H1 (cell line): ENCODE data around the gene ADTRP. TPM values are rescaled to one million over a fixed set of nuclear protein-coding genes. Genes with fewer than 3 reads are reported as not detected.

Source experiments
- polyA plus RNA-seq, 7 experiments: library from polyadenylated mRNA; depleted of rRNA in 3 of 7; stranded (reverse) in 5 of 7; unstranded in 2 of 7; fragments of >200 nt in 5 of 7; fragments of 200-250 nt in 2 of 7; gene quantifications; 1 replicate in 5 of 7; 2 replicates in 1 of 7; 4 replicates in 1 of 7; pipeline versions ENCODE4 v1.2.1 to v1.2.3, GENCODE V29; 2011 to 2013; ENCODE audit warnings: missing spikeins in 2 of 7, mixed read lengths in 2 of 7
- small RNA-seq: library from polyadenylated mRNA; stranded (forward); fragments of <200 nt; extraction: miRNeasy Mini kit (QIAGEN cat#:217004); gene quantifications from one replicate; pipeline ENCODE3, GENCODE V24; 2013; ENCODE audit not compliant: insufficient read depth
- total RNA-seq: library from RNA; stranded (reverse); fragmentation: NEBNext Ultra II Directional; extraction: Animal tissue kit (Norgen Biotek cat#: 25700); gene quantifications from 2 replicates; pipeline ENCODE4 v1.2.1, GENCODE V29; 2021

Gene ADTRP
- total and polyA plus RNA-seq, 2 of the 8 experiments (the other 6 are each of a cell fraction or from before 2014, with no cell fraction given): 0.08 to 0.45 TPM

Small RNAs within 50 kb of the gene (small RNA-seq; reads per million reads assigned to genes)
- gene RF00272: not detected

Other genes starting within 250 kb of the ADTRP start
- 3.9 and 4.3 TPM in 2 replicates for gene TMEM170B, start 241.1 kb downstream of the ADTRP start, total RNA-seq
- 0.63 and 0.80 TPM in 2 replicates for gene TMEM170B, start 241.1 kb downstream of the ADTRP start, polyA plus RNA-seq (2011; rRNA removed)
- gene HIVEP1, start 233.5 kb upstream of the ADTRP start, total RNA-seq: 22.6 and 26.3 TPM in 2 replicates
- gene HIVEP1, start 233.5 kb upstream of the ADTRP start, polyA plus RNA-seq (2011; rRNA removed): 13.0 and 23.1 TPM in 2 replicates